ACC112 (cell line): ENCODE results near the gene C4orf36.
A peak's percentile ranks its signal among the peaks of the same experiment; 100 is the strongest.
"Not testable (repeated sequence)": the region's sequence is repeated elsewhere in the genome, so short reads cannot be mapped to it uniquely, and the experiment has no call there.

Experiments used
- H2AFZ ChIP-seq: fragments of 200-600 bp; sonication (generic); one replicate; pipeline ENCODE4 v1.6.0; 2017; ENCODE audit warnings: antibody characterized with exemption, low read length; ENCODE audit not compliant: unreplicated experiment
- H3K27ac ChIP-seq: fragments of 200-600 bp; sonication (generic); 2 replicates; pipeline ENCODE4 v1.5.1; 2014; ENCODE audit warnings: low read depth, mild to moderate bottlenecking, antibody characterized with exemption, low read length, moderate library complexity
- H3K27me3 ChIP-seq: fragments of 200-600 bp; sonication (generic); 2 replicates; pipeline ENCODE4 v1.6.1; 2014; ENCODE audit warnings: mild to moderate bottlenecking, antibody characterized with exemption, low read length, moderate library complexity, mixed read lengths; ENCODE audit not compliant: insufficient read depth
- H3K36me3 ChIP-seq: fragments of 200-600 bp; sonication (generic); 2 replicates; pipeline ENCODE4 v1.6.1; 2016; ENCODE audit warnings: mild to moderate bottlenecking, antibody characterized with exemption, low read length, moderate library complexity, mixed read lengths; ENCODE audit not compliant: insufficient read depth
- H3K4me1 ChIP-seq: fragments of 200-600 bp; sonication (generic); one replicate; pipeline ENCODE4 v1.6.1; 2016; ENCODE audit warnings: low read length, mixed read lengths; ENCODE audit not compliant: insufficient read depth, unreplicated experiment, control insufficient read depth
- H3K4me3 ChIP-seq: fragments of 200-600 bp; sonication (generic); 2 replicates; pipeline ENCODE4 v1.5.1; 2014; ENCODE audit warnings: mild to moderate bottlenecking, low read depth, low read length
- H3K79me2 ChIP-seq: fragments of 200-600 bp; sonication (generic); one replicate; pipeline ENCODE4 v1.6.0; 2016; ENCODE audit warnings: low read length; ENCODE audit not compliant: control insufficient read depth, unreplicated experiment, insufficient read depth

The C4orf36 gene

GRCh38 chr4:86892636-86892960 is 376 bp upstream of the C4orf36 start:
- peak overlapping the region; percentile 90 for H3K4me3 ChIP-seq
- H3K36me3 ChIP-seq: no peaks in the 10 kb centered on the region
- H3K27me3 ChIP-seq: no peaks in the 10 kb centered on the region
- H3K27ac ChIP-seq: no peak overlapping the region
- H3K4me1 ChIP-seq: peaks cover 12% of the 10 kb centered on the region
- peak overlapping the region; percentile 86 for H2AFZ ChIP-seq
- no peaks in the 10 kb centered on the region for H3K79me2 ChIP-seq

DNA sequence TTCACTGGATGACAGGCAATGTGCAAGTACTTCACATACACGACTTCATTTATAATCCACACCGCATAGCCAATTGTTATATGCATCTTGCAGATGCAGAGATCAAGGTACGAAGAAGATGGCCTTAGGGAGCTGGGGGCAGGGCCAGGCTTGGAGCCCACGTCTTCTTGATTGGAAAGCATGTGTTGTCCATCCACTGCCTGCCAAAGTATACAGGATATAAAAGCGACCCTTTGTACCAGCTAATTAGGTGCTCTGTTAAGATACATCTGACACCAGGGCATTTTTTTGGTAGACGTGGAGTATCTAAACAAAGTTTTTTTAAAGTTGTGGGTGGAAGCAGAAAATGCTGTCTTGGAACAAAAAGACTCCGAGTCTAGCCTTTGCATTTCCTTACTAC is 1.4 kb downstream of the C4orf36 start:
- H3K27me3 ChIP-seq: no peaks in the 10 kb centered on the region
- H3K4me1 ChIP-seq: peaks cover 7% of the 10 kb centered on the region
- H3K27ac ChIP-seq: no peak overlapping the region
- H3K4me3 ChIP-seq: no peak overlapping the region
- H3K36me3 ChIP-seq: no peaks in the 10 kb centered on the region
- H2AFZ ChIP-seq: no peak overlapping the region
- H3K79me2 ChIP-seq: no peaks in the 10 kb centered on the region

DNA sequence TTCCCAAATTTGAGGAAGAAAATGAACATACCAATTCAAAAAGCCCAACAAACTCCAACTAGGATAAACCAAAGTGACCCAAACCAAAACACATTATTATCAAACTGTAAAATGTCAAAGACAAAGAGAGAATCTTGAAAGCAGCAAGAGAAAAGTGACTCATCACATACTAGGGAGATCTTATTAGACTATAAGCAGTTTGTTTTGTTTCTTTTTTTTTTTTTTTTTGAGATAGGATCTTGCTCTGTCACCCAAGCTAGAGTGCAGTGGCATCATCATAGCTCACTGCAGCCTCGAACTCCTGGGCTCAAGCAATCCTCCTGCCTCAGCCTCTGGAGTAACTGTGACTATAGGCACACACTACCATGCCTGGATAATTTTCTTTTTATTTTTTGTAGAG is 12.6 kb downstream of the C4orf36 start:
- H3K4me3 ChIP-seq: no peak overlapping the region
- H3K36me3 ChIP-seq: no peaks in the 10 kb centered on the region
- H3K4me1 ChIP-seq: no peaks in the 10 kb centered on the region
- H3K79me2 ChIP-seq: no peaks in the 10 kb centered on the region
- H2AFZ ChIP-seq: no peak overlapping the region
- H3K27ac ChIP-seq: no peak overlapping the region
- H3K27me3 ChIP-seq: no peaks in the 10 kb centered on the region

DNA sequence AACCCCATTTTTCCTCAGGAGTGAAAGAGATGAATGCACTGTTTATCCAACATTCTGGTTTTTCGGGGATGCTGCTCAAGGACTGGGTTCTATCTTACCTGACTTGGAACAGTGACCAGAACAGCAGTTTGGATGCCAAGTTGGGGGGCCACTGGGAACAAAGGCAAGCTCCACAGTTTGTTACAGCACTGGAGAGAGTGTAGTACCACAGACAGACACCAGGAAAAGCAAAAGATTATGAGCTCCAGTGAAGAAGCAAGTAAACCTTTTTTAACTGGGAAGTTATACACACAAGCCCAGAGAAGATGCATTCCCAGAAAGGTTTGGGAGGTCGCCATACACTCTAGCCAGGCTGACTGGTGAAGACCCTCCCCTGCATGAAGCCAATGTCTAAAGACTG is 13.6 kb downstream of the C4orf36 start:
- Histone ChIP-seq H3K4me3 (no peak overlapping the region), H3K4me1 (no peaks in the 10 kb centered on the region), H3K79me2 (no peaks in the 10 kb centered on the region), H3K27me3 (no peaks in the 10 kb centered on the region), H2AFZ (no peak overlapping the region), H3K36me3 (no peaks in the 10 kb centered on the region), H3K27ac (no peak overlapping the region)

GRCh38 chr4:86876894-86877685 is 15.1 kb downstream of the C4orf36 start:
- no peak overlapping the region for H3K4me3 ChIP-seq
- no peak overlapping the region for H3K27ac ChIP-seq
- no peaks in the 10 kb centered on the region for H3K36me3 ChIP-seq
- no peaks in the 10 kb centered on the region for H3K79me2 ChIP-seq
- H3K27me3 ChIP-seq: no peaks in the 10 kb centered on the region
- no peaks in the 10 kb centered on the region for H3K4me1 ChIP-seq
- H2AFZ ChIP-seq: no peak overlapping the region

- not testable (repeated sequence) for H3K4me3 ChIP-seq, H3K4me1 ChIP-seq, H3K79me2 ChIP-seq, H3K27ac ChIP-seq, H2AFZ ChIP-seq, H3K27me3 ChIP-seq, H3K36me3 ChIP-seq
Measured at GRCh38 chr4:86875436-86875835, 16.8 kb downstream of the C4orf36 start.

GRCh38 chr4:86872135-86872534 is 20.1 kb downstream of the C4orf36 start:
- Histone ChIP-seq H3K36me3 (no peaks in the 10 kb centered on the region), H3K27me3 (no peaks in the 10 kb centered on the region), H3K27ac (no peak overlapping the region), H3K4me1 (no peaks in the 10 kb centered on the region), H2AFZ (no peak overlapping the region), H3K79me2 (no peaks in the 10 kb centered on the region), H3K4me3 (no peak overlapping the region)

DNA sequence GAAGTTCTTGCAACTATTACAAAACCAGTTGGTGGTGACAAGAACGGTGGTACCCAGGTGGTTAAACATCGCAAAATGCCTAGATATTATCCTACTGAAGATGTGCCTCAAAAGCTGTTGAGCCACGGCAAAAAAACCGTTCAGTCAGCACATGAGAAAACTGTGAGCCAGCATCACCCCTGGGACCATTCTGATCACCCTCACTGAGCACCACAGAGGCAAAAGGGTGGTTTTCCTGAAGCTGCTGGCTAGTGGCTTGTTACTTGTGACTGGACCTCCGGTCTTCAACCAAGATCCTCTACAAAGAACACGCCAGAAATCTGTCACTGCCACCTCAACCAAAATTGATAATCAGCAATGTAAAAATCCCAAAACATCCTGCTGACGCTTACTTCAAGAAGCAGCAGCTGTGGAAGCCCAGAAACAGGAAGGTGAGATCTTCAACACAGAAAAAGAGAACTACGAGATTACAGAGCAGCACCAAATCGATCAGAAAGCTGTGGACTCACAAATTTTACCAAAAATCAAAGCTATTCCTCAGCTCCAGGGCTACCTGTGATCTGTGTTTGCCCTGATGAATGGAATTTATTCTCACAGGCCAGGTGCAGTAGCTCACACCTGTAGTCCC is 21.7 kb downstream of the C4orf36 start:
- H3K36me3 ChIP-seq: no peaks in the 10 kb centered on the region

GRCh38 chr4:86857341-86858052 is 34.7 kb downstream of the C4orf36 start:
- Histone ChIP-seq H3K36me3 (no peaks in the 10 kb centered on the region), H3K27me3 (no peaks in the 10 kb centered on the region), H2AFZ (no peak overlapping the region)

More for the DNA sequence above, 21.7 kb downstream of the C4orf36 start:
- Histone ChIP-seq H3K27me3 (no peaks in the 10 kb centered on the region), H3K4me1 (no peaks in the 10 kb centered on the region), H3K4me3 (no peak overlapping the region), H3K27ac (no peak overlapping the region), H2AFZ (no peak overlapping the region), H3K79me2 (no peaks in the 10 kb centered on the region)

GRCh38 chr4:86856896-86857295 is 35.3 kb downstream of the C4orf36 start:
- Histone ChIP-seq H3K27ac (no peak overlapping the region), H3K36me3 (no peaks in the 10 kb centered on the region), H3K27me3 (no peaks in the 10 kb centered on the region), H2AFZ (no peak overlapping the region), H3K4me1 (no peaks in the 10 kb centered on the region), H3K4me3 (no peak overlapping the region), H3K79me2 (no peaks in the 10 kb centered on the region)

More at GRCh38 chr4:86857341-86858052, 34.7 kb downstream of the C4orf36 start:
- H3K4me3 ChIP-seq: no peak overlapping the region
- H3K79me2 ChIP-seq: no peaks in the 10 kb centered on the region
- H3K27ac ChIP-seq: no peak overlapping the region
- no peaks in the 10 kb centered on the region for H3K4me1 ChIP-seq

DNA sequence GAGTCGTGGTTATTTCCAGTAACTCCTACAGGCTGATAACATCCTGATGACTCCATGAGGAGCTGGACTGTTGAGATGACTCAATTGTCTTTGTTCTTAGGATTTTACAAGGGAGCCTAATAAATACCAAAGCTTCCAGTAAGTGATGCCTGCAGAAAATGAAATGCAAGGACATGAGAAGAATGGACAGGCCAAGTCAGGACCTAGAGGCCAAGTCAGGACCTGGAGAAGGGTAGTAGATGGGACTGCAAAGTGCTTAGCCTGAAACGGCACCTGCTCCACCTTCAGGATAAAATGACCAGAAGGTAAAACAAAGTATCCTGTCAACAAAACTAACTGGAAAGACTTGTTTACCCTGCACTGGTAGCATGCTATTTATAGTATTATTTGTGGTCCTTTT is 36.6 kb downstream of the C4orf36 start:
- H2AFZ ChIP-seq: no peak overlapping the region

More for the DNA sequence above, 36.6 kb downstream of the C4orf36 start:
- Histone ChIP-seq H3K79me2 (no peaks in the 10 kb centered on the region), H3K4me3 (no peak overlapping the region), H3K27ac (no peak overlapping the region), H3K4me1 (no peaks in the 10 kb centered on the region), H3K36me3 (no peaks in the 10 kb centered on the region), H3K27me3 (no peaks in the 10 kb centered on the region)
